Erythroblast (primary cell): Measurements from ENCODE around the gene CPNE6.

Source experiments
- GATA1 ChIP-seq: IDR thresholded peaks from 2 replicates; pipeline ENCODE4 v1.6.1; 2011; ENCODE audit warnings: low read depth, mild to moderate bottlenecking, control low read depth, low read length, moderate library complexity
- POLR2A ChIP-seq: IDR thresholded peaks from 2 replicates; pipeline ENCODE4 v1.6.1; 2011; ENCODE audit warnings: mild to moderate bottlenecking, low read length

- TF ChIP-seq POLR2A (no peak), GATA1 (no peak)
These were observed 571 bp downstream of the CPNE6 start for GRCh38 chr14:24071836-24072430.
